Measurements from ENCODE around the gene STRN.
"Not testable (repeated sequence)": the region's sequence is repeated elsewhere in the genome, so short reads cannot be mapped to it uniquely, and the experiment has no call there.

STRN gene

GRCh38 chr2:36834203-36834602, 132.1 kb downstream of the STRN start:
- DNase-seq: no peak

- no peak for DNase-seq
Observed at GRCh38 chr2:36831185-36831584, 135.2 kb downstream of the STRN start.

DNA sequence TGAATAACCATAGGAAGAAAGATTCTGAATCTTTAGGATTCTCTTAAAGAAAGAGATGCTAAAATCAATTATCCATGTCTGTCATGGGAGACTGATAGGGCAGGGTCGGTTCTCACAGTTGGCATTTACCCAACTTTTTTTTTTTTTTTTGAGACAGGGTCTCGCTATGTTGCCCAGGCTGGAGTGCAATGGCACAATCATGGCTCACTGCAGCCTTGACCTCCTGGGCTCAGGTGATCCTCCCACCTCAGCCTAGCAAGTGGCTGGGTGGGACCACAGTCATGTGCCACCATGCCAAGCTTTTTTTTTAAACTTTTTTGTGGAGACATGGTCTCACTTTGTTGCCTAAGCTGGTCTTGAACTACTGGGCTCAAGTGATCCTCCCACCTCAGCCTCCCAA, 141.7 kb downstream of the STRN start:
- DNase-seq: not testable (repeated sequence)

DNA sequence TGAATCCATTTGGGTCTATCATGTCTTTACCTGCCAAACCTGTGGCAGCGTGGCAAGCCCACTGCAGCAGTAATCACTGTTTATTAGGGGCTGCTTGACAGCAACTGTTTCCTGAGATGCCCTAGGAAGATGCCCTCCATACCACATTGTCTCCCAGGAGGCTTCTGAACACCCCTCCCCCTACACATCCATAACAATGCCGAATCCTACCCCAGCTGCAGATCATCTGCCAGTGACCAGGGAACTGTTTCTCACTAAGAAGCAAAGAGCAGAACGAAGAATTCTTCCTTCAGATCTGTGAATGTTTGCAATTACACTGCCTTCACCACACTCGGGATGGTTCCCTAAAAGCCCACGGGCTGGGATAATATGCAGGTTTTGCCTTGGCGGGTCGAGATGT, 142.1 kb downstream of the STRN start:
- no peak for DNase-seq

DNA sequence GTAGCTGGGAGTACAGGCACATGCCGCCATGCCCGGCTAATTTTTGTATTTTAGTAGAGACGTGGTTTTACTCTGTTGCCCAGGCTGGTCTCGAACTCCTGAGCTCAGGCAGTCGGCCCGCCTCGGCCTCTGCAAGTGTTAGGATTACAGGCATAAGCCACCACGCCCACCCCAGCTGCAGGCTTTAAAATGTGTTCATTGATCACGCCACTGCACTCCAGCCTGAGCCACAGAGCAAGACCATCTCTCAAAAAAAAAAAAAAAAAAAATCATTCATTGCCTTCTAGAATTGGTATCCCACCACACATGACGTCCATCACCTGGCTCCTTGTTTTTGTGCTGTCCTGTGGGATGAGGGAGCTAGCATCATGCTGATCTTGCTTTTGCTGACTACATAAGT, 142.5 kb downstream of the STRN start:
- DNase-seq: no peak

DNA sequence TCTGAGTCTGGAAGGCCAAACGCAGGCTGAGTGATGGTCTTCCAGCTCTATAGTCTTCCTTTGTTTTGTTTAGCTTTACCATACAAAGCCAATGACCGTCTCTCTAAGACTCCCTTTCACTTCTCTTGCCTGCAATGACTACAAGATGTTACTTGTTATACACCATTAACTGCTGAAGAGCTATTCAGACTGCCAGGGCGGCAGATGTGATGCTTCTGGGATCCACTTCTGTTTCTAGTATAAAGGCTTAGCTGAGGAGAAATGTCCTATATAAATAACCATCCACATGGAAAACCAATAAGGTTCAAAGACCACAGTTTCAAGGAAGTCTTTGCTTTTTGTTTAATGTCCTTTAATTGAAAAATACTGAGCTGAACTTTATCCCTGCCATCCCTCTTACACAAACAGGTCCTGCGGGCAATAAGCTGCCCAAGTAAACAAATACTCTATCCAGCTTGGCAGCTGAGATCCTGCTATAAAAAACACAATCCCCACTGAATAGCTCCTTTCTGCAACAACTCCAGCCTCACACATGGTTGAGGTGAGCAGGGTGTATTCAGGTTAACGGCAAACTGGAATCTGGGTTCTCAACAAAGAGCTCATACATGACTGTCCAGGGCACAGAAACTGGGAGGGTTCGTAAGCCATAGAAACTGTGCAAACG, 145.3 kb downstream of the STRN start:
- peak; percentile 40 for DNase-seq

DNA sequence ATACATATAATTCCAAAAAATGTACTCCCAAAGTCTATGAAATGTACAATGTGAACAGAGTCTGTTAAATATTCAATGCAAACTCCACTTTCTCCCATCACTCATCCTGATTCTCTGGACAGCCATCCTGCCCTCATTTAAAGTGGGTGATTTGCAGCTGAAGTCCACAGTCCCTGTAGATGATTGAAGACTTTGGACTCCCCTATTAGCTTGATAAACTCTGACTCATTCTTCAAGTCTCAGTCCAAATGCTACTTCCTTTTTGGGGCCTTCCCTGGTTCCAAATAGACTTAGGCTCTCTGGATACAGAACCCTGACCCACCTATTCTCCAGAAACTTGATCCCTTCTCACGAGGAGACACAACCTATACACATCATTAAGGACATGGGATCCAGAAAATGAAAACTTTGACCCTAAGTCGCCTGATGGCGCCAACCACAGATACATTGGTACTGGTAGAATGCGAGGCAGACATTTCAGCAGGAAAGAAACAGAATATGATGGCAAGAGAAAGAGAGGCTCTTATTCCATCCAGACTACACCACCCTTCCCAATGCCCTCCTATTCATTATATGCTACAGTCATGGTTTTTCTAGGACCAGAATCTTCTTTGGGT, 147.1 kb downstream of the STRN start:
- no peak for DNase-seq

- no peak for DNase-seq
Observed at GRCh38 chr2:36818542-36818941, 147.8 kb downstream of the STRN start.

DNA sequence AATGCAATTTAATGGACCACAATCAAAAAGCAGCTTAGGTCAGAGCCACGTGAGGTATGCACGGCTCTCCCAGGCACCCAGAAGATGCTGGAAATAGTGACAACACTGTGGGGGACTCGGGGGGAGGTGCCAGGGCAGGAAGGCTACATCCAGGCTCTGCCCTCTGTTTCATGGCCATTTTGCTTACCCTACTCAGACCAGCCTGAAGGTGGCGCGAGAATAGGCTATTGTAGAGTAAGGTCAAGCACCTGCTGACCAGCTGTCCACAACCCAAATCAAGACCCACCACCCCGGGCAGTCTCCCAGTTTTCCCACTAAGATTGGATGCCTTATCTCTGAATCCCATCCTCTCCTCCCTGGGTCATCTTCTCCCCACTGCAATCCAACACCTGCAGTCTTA, 154.1 kb downstream of the STRN start:
- no peak for DNase-seq

DNA sequence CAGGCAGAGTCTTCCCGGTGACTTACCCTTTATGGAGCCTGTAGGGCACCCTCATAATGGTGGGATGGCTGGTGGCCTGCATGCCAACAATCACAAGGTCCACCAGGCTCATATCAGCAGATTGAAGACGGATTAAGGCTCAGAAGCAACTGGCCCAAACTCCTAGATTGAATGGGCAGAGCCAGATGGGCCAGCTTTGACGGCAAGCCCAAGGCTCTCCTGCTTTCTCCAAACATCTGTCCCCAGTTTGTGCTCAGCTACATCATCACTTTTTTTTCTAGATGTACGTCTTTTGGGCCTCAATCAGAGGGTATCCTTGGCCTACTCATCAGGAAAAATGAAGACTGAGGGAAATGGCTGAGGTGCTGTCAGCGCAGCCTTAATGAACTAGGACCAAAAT, 155.3 kb downstream of the STRN start:
- no peak for DNase-seq

DNA sequence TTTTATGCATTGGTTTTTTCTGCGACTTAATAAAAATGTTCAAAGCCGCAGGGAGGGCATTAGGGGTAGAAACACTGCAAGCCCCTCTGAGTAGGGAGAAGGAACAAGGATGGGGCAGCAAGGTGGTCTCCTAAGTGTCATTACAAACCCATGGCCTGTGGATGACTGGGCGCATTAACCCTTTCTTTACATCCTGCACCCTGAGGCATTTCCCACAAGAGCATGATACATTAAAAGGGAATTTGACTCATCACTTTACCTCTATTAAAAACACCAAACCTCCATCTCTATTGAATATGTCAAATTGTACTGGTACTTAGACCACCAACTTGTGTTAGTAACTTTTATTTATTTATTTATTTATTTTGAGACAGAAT, 157.3 kb downstream of the STRN start:
- DNase-seq: no peak

DNA sequence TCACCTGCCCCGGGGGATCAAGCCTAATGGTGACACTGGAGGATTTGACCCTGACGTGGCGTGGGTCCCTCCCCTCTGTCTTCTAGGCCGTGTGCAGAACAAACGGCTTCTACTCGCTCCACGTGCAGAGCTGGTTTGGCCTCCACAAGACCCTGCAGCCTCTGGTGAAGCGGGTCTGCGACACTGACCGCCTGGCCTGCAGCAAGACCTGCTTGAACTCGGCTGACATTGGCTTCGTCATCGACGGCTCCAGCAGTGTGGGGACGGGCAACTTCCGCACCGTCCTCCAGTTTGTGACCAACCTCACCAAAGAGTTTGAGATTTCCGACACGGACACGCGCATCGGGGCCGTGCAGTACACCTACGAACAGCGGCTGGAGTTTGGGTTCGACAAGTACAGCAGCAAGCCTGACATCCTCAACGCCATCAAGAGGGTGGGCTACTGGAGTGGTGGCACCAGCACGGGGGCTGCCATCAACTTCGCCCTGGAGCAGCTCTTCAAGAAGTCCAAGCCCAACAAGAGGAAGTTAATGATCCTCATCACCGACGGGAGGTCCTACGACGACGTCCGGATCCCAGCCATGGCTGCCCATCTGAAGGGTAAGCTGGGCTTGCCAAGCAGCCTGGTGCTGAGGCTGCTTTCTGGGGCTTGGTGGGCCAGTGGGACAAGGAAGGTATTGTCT, 157.8 kb downstream of the STRN start:
- no peak for DNase-seq

DNA sequence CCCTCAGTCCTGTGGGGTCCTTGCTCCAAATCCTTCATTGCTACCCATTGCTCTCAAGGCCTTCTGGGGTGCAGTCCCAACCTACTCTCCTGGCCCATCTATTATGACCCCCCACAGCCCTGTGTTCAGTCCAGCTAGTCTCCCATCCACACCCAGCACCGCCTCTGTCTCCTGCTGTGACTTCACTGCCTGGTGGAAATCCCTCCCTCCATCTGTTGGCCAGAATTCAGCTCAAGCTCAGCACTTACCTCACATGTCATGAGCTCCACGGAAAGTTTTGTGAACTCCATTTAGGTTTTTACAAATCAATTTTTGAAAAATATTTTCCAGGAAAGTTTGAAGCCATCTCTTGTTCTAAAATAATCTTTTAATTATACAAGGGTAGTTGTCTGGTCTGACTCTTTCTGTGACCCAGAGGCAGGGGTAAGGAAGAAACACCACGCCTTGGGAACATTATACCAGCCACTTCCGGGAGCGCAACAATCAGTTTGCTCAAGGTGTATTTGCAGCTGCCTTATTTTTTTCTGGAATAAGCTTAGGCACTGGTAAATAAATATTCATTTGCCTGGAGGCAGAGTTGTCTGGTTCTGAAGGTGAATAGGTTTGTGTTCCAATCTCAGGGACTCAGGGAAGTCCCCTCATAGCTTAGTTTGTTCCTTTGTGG, 159.0 kb downstream of the STRN start:
- DNase-seq: no peak

DNA sequence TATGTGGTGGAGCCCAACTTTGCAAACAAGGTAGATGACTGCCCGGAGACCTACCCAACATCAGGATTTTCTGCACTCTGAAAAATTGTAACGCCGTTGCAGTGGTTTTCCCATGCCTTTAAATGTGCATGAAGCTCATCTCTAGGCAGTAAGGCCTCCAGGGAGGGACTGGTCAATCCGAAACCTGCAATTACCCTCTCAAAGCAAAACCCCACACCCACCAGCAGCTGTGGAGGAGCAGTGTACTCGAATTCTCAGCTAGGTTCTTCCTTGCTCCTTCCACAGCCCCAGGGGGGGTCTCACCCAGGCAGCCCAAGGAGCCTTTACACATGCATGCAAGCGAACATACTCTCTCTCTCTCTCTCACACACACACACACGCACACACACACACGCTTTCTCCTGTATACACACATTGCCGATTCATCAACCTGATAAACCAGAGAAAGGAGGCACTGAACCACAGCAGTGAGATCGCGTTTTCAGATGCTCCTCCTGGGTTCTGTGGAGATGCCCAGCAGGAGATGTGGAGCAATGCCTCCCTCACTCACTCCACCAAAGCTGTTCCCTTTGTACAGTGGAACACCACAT, 160.6 kb downstream of the STRN start:
- DNase-seq: peak; percentile 42

DNA sequence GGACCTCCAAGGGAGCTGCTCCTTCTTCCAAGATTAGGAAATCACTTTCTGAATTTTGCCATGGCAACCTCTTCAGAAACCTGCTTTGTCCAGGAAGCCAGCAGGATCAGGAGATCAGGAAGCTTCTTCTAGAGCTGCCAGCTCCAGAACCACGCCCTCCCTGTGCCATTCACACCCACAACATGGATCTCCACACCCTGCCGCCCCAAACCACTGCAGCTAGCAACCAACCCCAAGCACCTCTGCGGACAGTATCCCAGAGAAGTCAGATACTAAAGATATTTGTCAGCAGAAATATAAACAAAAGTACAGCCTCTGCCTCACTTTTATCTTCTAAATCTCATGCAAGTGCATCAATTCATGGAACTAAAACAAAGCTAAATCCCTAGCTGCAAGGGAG, 163.4 kb downstream of the STRN start:
- no peak for DNase-seq

DNA sequence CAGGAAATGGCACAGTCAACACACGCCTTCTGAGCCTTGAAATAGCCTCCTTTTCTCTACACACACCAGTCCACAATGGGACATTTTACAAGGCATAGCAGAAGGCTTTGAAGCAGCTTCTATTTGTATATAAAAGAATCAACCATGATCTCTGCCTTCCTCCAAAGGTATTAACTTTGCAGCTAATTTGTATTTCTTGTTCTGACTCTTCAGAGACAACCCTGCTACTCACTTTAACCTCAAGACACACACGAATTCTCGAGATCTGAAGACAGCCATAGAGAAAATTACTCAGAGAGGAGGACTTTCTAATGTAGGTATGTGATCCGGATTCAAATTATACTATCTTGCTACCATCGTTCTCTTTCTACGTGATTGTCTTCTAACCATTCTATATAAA, 165.2 kb downstream of the STRN start:
- DNase-seq: no peak

GRCh38 chr2:36800381-36800780, 166.0 kb downstream of the STRN start:
- DNase-seq: no peak

GRCh38 chr2:36798724-36799123, 167.6 kb downstream of the STRN start:
- no peak for DNase-seq

DNA sequence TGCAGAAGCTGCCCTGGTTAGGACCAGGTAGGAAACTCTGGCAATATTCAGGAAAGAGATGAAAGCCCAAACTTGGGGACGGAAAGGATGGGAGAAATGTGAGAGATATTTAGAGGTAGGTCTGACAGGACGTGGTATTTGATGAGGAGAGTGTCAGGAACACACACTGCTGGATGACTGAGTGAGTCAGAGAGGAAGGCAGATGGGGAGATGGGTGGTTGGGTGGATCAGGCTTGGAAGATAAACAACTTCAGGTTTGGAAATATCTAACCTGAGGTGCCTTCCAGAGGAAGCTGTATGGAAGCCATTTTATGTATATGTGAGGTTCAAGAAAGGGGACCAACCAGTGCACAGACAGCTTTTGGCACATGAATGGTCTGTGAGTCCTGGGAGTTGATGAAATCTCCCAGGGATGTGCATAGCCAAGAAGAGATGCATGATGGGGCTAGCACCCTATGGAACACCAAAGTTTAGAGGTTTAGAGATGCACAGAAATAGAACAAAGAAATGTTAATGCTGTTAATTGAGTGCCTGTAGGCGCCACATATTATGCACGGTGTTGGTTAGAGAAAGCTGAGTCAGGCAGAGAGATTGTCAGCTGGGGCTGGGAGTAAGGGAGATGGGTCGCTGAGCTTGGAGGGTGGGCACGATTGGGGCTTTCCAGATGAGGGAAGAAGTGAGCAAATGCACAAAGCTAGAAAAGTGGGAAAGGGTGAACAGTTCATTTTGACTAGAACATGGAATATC, 168.8 kb downstream of the STRN start:
- no peak for DNase-seq

All from left hindlimb (tissue), 1 donor.